Measurements from ENCODE around the gene TMEM106C.

TMEM106C gene

DNA sequence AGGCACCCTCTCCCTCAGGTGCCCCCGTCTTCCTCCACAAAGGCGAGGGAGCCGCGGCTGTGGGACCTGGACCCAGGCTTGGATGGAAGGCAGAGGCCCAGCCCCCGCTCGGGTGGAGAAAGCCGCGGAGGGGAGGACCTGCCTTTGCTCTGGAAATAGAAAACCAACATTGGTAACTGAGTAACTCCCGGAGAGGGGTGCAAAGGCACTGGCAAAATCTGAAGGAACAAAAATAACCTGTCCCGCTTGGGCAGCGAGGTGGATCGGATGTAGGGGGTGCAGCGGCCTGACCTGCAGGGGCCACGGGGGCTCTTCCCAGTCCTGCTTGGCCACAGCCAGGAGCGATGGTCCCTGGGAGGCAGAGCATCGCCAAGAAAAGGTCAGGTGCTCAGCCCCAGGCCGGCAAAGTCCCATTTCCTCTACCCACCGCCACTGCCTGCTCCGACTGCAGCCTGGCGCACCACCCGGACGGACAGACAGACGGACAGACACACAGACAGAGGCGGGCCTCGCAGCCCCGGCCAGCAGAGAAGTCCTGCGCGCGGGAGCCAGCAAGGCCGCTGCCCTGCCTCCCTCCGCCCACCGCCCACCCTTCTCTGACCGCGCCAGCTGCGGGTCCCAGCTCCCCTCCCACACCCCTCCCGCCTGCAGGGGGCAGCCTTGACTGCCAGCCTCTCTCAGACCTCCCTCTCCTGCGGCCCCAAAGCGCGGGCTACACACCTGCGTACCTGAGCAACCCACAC lies 21.4 kb upstream of the TMEM106C start:
- no peak overlapping the region for H3K4me3 ChIP-seq (replicated peaks in 1 of 2; ENCODE audit: low read depth in 2 of 2, low read length in 2 of 2)
- TF ChIP-seq CTCF (IDR thresholded peaks at IDR 0.05; ENCODE audit: low read depth, low read length), result peak; percentile 24
- no peak for DNase-seq (ENCODE audit: low read depth in 2 of 2)

GRCh38 chr12:47942614-47943225 lies 20.7 kb upstream of the TMEM106C start:
- no peak for DNase-seq (ENCODE audit: low read depth in 2 of 2)

DNA sequence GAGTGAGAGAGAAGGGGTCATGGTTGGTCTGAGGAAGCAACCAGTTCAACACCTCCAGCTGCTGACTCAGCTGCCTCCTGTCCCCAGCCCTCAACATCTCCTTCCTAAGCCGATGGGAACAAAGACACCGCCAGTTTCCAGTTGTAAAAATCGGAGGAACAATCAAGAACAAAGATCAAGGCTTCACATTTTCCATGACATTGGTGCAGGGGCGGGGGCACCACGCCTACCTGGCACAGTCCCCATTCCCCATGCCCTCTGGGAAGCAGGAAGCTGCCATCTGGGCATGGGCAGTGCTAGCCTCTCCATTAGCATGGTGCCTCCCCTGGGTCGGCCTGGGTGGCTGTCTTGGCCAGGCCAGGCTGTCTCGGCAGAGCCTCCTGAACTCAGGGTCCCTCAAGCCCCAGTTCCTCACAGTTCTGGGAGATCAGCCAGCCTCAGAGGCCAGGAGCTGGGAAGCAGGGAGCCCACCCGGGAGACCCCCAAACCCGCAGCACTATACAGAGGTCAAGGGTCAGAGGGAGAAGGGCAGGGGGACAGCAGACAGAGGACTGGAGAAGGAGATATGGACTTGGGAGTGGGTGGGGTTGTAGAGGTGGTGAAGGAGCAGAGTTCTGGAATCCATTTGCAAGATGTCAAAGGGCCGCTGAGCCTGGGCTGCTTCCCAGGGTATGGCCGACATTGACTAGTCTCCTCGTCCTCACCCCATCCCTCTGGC lies 19.6 kb upstream of the TMEM106C start:
- DNase-seq (ENCODE audit: low read depth in 2 of 2), result no peak
- no peak overlapping the region for H3K4me3 ChIP-seq (replicated peaks in 1 of 2; ENCODE audit: low read depth in 2 of 2, low read length in 2 of 2)
- TF ChIP-seq CTCF (IDR thresholded peaks at IDR 0.05; ENCODE audit: low read depth, low read length), result no peak

More at GRCh38 chr12:47942614-47943225, 20.7 kb upstream of the TMEM106C start:
- H3K4me3 ChIP-seq (replicated peaks in 1 of 2; ENCODE audit: low read depth in 2 of 2, low read length in 2 of 2), result no peak overlapping the region
- TF ChIP-seq CTCF (IDR thresholded peaks at IDR 0.05; ENCODE audit: low read depth, low read length), result no peak

DNA sequence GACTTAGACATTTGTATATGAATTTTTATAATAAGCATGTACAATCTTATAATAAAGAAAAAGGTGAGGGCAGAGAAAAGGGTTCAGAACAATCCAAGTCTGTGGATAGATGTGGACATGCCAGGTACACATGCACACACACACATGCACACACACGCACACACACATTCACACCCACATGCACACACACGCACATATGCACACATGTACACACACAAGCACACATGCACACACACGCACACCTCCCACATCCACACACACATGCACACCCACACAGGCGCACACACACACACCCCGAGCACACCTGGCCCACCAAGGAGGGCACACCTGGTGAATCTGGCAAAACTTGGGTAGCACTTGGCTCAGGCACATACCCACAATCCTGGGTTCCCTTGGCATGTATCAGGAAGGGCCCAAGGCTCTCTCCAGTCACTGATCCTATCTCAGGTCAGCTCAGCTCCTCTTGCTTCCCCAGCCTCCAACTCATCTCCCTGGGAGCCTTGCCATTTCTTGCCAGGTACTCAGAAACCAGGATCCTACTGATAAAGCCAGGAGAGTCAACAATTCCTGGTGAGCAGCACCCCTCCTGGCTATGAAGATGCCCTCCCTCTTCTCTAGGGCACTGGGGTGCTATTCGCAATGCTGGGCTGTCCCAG lies 18.6 kb upstream of the TMEM106C start:
- no peak for TF ChIP-seq CTCF (IDR thresholded peaks at IDR 0.05; ENCODE audit: low read depth, low read length)
- H3K4me3 ChIP-seq (replicated peaks in 1 of 2; ENCODE audit: low read depth in 2 of 2, low read length in 2 of 2), result no peak overlapping the region

GRCh38 chr12:47945341-47945728 lies 18.1 kb upstream of the TMEM106C start:
- no peak for TF ChIP-seq CTCF (IDR thresholded peaks at IDR 0.05; ENCODE audit: low read depth, low read length)
- H3K4me3 ChIP-seq (replicated peaks in 1 of 2; ENCODE audit: low read depth in 2 of 2, low read length in 2 of 2), result no peak overlapping the region
- DNase-seq (ENCODE audit: low read depth in 2 of 2), result no peak

More for the DNA sequence above, 18.6 kb upstream of the TMEM106C start:
- no peak for DNase-seq (ENCODE audit: low read depth in 2 of 2)

- no peak for TF ChIP-seq CTCF (IDR thresholded peaks at IDR 0.05; ENCODE audit: low read depth, low read length)
- no peak overlapping the region for H3K4me3 ChIP-seq (replicated peaks in 1 of 2; ENCODE audit: low read depth in 2 of 2, low read length in 2 of 2)
- DNase-seq (ENCODE audit: low read depth in 2 of 2), result peak in 1 of 2 donors; percentile 17
These were observed 16.7 kb upstream of the TMEM106C start for GRCh38 chr12:47946413-47947323.

Data from cardiac fibroblast (primary cell).